NCI-H1092 (cell line): ENCODE measurements around the gene SMYD3.
"Not testable (repeated sequence)": the region's sequence is repeated elsewhere in the genome, so short reads cannot be mapped to it uniquely, and the experiment has no call there.

Source experiments
- DNase-seq: peaks from one replicate; lab custom pipeline; 2025; lab: John Stamatoyannopoulos, UW

SMYD3 gene

GRCh38 chr1:246351721-246352120 lies 155.4 kb downstream of the SMYD3 start:
- no peak for DNase-seq

GRCh38 chr1:246350745-246351144 lies 156.3 kb downstream of the SMYD3 start:
- no peak for DNase-seq

GRCh38 chr1:246343937-246344336 lies 163.1 kb downstream of the SMYD3 start:
- no peak for DNase-seq

- DNase-seq: no peak
These were observed 163.8 kb downstream of the SMYD3 start for GRCh38 chr1:246343251-246343650.

GRCh38 chr1:246338546-246338945 lies 168.5 kb downstream of the SMYD3 start:
- no peak for DNase-seq

- DNase-seq: no peak
These were observed 169.0 kb downstream of the SMYD3 start for GRCh38 chr1:246338098-246338497.

- no peak for DNase-seq
These were observed 171.9 kb downstream of the SMYD3 start for GRCh38 chr1:246335151-246335550.

- DNase-seq: no peak
These were observed 173.2 kb downstream of the SMYD3 start for GRCh38 chr1:246333855-246334254.

- DNase-seq: no peak
These were observed 175.0 kb downstream of the SMYD3 start for GRCh38 chr1:246332078-246332477.

GRCh38 chr1:246329900-246330299 lies 177.2 kb downstream of the SMYD3 start:
- no peak for DNase-seq

- DNase-seq: not testable (repeated sequence)
These were observed 177.8 kb downstream of the SMYD3 start for GRCh38 chr1:246329292-246329691.

GRCh38 chr1:246324711-246325110 lies 182.4 kb downstream of the SMYD3 start:
- DNase-seq: no peak

GRCh38 chr1:246324033-246324432 lies 183.0 kb downstream of the SMYD3 start:
- not testable (repeated sequence) for DNase-seq

GRCh38 chr1:246320286-246320685 lies 186.8 kb downstream of the SMYD3 start:
- no peak for DNase-seq

GRCh38 chr1:246319083-246319714 lies 187.9 kb downstream of the SMYD3 start:
- no peak for DNase-seq

- no peak for DNase-seq
These were observed 188.5 kb downstream of the SMYD3 start for GRCh38 chr1:246318622-246319021.

GRCh38 chr1:246318036-246318359 lies 189.1 kb downstream of the SMYD3 start:
- DNase-seq: no peak

- no peak for DNase-seq
These were observed 189.6 kb downstream of the SMYD3 start for GRCh38 chr1:246317332-246318035.

GRCh38 chr1:246311461-246311860 lies 195.6 kb downstream of the SMYD3 start:
- DNase-seq: no peak

- no peak for DNase-seq
These were observed 197.7 kb downstream of the SMYD3 start for GRCh38 chr1:246309247-246309884.

- no peak for DNase-seq
These were observed 198.5 kb downstream of the SMYD3 start for GRCh38 chr1:246308533-246309075.

- no peak for DNase-seq
These were observed 200.6 kb downstream of the SMYD3 start for GRCh38 chr1:246306415-246307037.
